Ishikawa (cell line): ENCODE data around the gene HHAT.

Source experiments
- CEBPB ChIP-seq: IDR thresholded peaks from 2 replicates; pipeline ENCODE4 v1.6.1; 2012
- CREB1 ChIP-seq: IDR thresholded peaks from 2 replicates; pipeline ENCODE4 v1.6.1; 2012; ENCODE audit warnings: low read depth
- EGR1 ChIP-seq: IDR thresholded peaks from 2 replicates; pipeline ENCODE4 v1.6.1; 2012
- EP300 ChIP-seq: IDR thresholded peaks from 2 replicates; pipeline ENCODE4 v1.6.1; 2012; ENCODE audit warnings: borderline replicate concordance
- FOXM1 ChIP-seq: IDR thresholded peaks from 2 replicates; pipeline ENCODE4 v1.6.1; 2012; ENCODE audit warnings: low read depth, borderline replicate concordance
- MAX ChIP-seq: IDR thresholded peaks from 2 replicates; pipeline ENCODE4 v1.6.1; 2012
- NFIC ChIP-seq: IDR thresholded peaks from 2 replicates; pipeline ENCODE4 v1.6.1; 2012
- RAD21 ChIP-seq: IDR thresholded peaks from 2 replicates; pipeline ENCODE4 v1.6.1; 2012; ENCODE audit warnings: low read depth
- REST ChIP-seq: IDR thresholded peaks from 2 replicates; pipeline ENCODE4 v1.6.1; 2012; ENCODE audit warnings: low read depth, mild to moderate bottlenecking
- TAF1 ChIP-seq: IDR thresholded peaks from 2 replicates; pipeline ENCODE4 v1.6.1; 2012; ENCODE audit warnings: low read depth, mild to moderate bottlenecking
- TCF12 ChIP-seq: IDR thresholded peaks from 2 replicates; pipeline ENCODE4 v1.6.1; 2012; ENCODE audit warnings: low read depth
- TEAD4 ChIP-seq: IDR thresholded peaks from 2 replicates; pipeline ENCODE4 v1.6.1; 2012
- USF1 ChIP-seq: IDR thresholded peaks from 2 replicates; pipeline ENCODE4 v1.6.1; 2012
- YY1 ChIP-seq: IDR thresholded peaks from 2 replicates; pipeline ENCODE4 v1.6.1; 2012; ENCODE audit warnings: low read depth
- ZBTB7A ChIP-seq: IDR thresholded peaks from 2 replicates; pipeline ENCODE4 v1.6.1; 2012; ENCODE audit warnings: low read depth

Gene HHAT

GRCh38 chr1:210302501-210302900 lies 26.2 kb upstream of the HHAT start:
- no peak for TF ChIP-seq REST
- no peak for TF ChIP-seq FOXM1
- TF ChIP-seq MAX: no peak
- TF ChIP-seq TEAD4: no peak
- TF ChIP-seq NFIC: no peak

- TF ChIP-seq REST: no peak
- no peak for TF ChIP-seq EGR1
- no peak for TF ChIP-seq TEAD4
Observed at GRCh38 chr1:210303391-210303790, 25.3 kb upstream of the HHAT start.

GRCh38 chr1:210310562-210311153 lies 18.0 kb upstream of the HHAT start:
- TF ChIP-seq CEBPB (no peak), RAD21 (no peak), FOXM1 (no peak), TAF1 (no peak), TCF12 (no peak), REST (no peak), CREB1 (no peak), USF1 (no peak), ZBTB7A (no peak), YY1 (no peak), NFIC (no peak), TEAD4 (no peak), EP300 (no peak), EGR1 (no peak), MAX (no peak)

GRCh38 chr1:210311726-210312493 lies 16.8 kb upstream of the HHAT start:
- TF ChIP-seq TAF1: no peak
- no peak for TF ChIP-seq CREB1
- no peak for TF ChIP-seq USF1
- no peak for TF ChIP-seq TEAD4
- TF ChIP-seq CEBPB: no peak
- no peak for TF ChIP-seq TCF12
- TF ChIP-seq NFIC: no peak
- no peak for TF ChIP-seq EGR1

GRCh38 chr1:210313046-210313595 lies 15.6 kb upstream of the HHAT start:
- TF ChIP-seq MAX (no peak), REST (no peak), TCF12 (no peak), ZBTB7A (no peak), NFIC (no peak), TEAD4 (no peak), CREB1 (no peak), USF1 (no peak)
